Testis (tissue), 2 donors: ENCODE data around the gene MPG.

Source experiments
- CTCF ChIP-seq, 3 experiments: fragments of 450-650 bp in 2 of 3; fragments of 200-600 bp in 1 of 3; sonication (generic) in 1 of 3; IDR thresholded peaks; one replicate each; pipeline ENCODE4 v1.5.1; 2016 to 2019; ENCODE audit warnings: antibody characterized with exemption in 3 of 3, mild to moderate bottlenecking in 2 of 3, moderate library complexity in 1 of 3
- POLR2A ChIP-seq: fragments of 450-650 bp; IDR thresholded peaks from one replicate; pipeline ENCODE4 v1.6.1; 2017; ENCODE audit warnings: antibody characterized with exemption, mild to moderate bottlenecking, moderate library complexity

GRCh38 chr16:58491-59439, 19.3 kb upstream of the MPG start:
- TF ChIP-seq POLR2A (no peak), CTCF (IDR thresholded peaks at IDR 0.05) (no peak)
